Islet precursor cell (in vitro differentiated cells): ENCODE data around the gene GALNT2.

Experiments used
- DNase-seq: peaks from one replicate; pipeline ENCODE4 v3.0.0-alpha.2; 2018

The GALNT2 gene

GRCh38 chr1:230194525-230194924 lies 127.5 kb downstream of the GALNT2 start:
- DNase-seq = peak; percentile 63

GRCh38 chr1:230195199-230195598 lies 128.2 kb downstream of the GALNT2 start:
- DNase-seq = no peak

- no peak for DNase-seq
These were observed 129.0 kb downstream of the GALNT2 start for GRCh38 chr1:230196077-230196476.

- DNase-seq = no peak
These were observed 130.9 kb downstream of the GALNT2 start for GRCh38 chr1:230197644-230198567.

GRCh38 chr1:230199034-230199433 lies 132.0 kb downstream of the GALNT2 start:
- no peak for DNase-seq

- DNase-seq = no peak
These were observed 132.5 kb downstream of the GALNT2 start for GRCh38 chr1:230199554-230199953.

GRCh38 chr1:230200276-230200675 lies 133.2 kb downstream of the GALNT2 start:
- no peak for DNase-seq

- no peak for DNase-seq
These were observed 134.4 kb downstream of the GALNT2 start for GRCh38 chr1:230201445-230201844.

- no peak for DNase-seq
These were observed 137.8 kb downstream of the GALNT2 start for GRCh38 chr1:230204842-230205241.

GRCh38 chr1:230205719-230206198 lies 138.7 kb downstream of the GALNT2 start:
- DNase-seq = no peak

- no peak for DNase-seq
These were observed 139.2 kb downstream of the GALNT2 start for GRCh38 chr1:230206207-230206606.

GRCh38 chr1:230206976-230207375 lies 139.9 kb downstream of the GALNT2 start:
- no peak for DNase-seq

- DNase-seq = no peak
These were observed 140.6 kb downstream of the GALNT2 start for GRCh38 chr1:230207598-230207997.

- peak; percentile 43 for DNase-seq
These were observed 141.7 kb downstream of the GALNT2 start for GRCh38 chr1:230208619-230209261.

GRCh38 chr1:230210326-230210980 lies 143.4 kb downstream of the GALNT2 start:
- DNase-seq = no peak

- peak; percentile 29 for DNase-seq
These were observed 143.9 kb downstream of the GALNT2 start for GRCh38 chr1:230210981-230211336.

- DNase-seq = peak; percentile 21
These were observed 144.6 kb downstream of the GALNT2 start for GRCh38 chr1:230211436-230212145.

GRCh38 chr1:230212405-230212936 lies 145.4 kb downstream of the GALNT2 start:
- peak; percentile 33 for DNase-seq

- DNase-seq = peak; percentile 67
These were observed 148.0 kb downstream of the GALNT2 start for GRCh38 chr1:230215031-230215430.

- no peak for DNase-seq
These were observed 148.5 kb downstream of the GALNT2 start for GRCh38 chr1:230215529-230215928.

- DNase-seq = no peak
These were observed 149.9 kb downstream of the GALNT2 start for GRCh38 chr1:230216896-230217295.

GRCh38 chr1:230218667-230219066 lies 151.6 kb downstream of the GALNT2 start:
- DNase-seq = no peak
